Fibroblast of mammary gland (primary cell): Measurements from ENCODE around the gene GPRIN1.

Experiments
- DNase-seq: peaks from one replicate; pipeline ENCODE4 v3.0.0-alpha.2; 2010; ENCODE audit warnings: low read depth
- H3K4me3 ChIP-seq: 2 replicates; pipeline ENCODE4 v1.5.1; 2011; ENCODE audit warnings: low read depth, mild to moderate bottlenecking, low read length, moderate library complexity; ENCODE audit not compliant: control insufficient read depth
- TF ChIP-seq, protein P1 (sequence below): conservative IDR thresholded peaks from 2 replicates; pipeline ENCODE4 v1.5.1; 2011; ENCODE audit warnings: low read depth, low read length, inconsistent platforms; ENCODE audit not compliant: control insufficient read depth, insufficient read depth

GPRIN1 gene

DNA sequence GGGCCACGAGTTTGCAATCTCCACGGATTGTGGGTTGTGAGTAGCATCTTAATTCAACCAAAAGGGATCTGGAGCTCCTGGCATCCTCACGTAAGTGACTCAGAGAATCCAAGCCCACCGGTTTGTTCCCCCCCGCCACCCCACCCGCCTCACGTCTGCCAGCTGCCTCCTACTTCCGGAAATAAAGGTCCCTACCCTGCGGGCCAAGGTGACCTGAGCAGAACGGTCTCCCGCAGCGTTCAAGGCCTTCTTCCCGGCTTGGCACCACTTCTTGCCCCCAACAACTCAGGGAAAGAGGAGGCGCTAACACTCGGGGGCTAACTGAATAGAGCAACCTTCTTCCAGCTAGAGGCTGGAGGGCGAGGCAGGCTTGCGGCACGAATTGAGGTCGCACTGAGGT, 8.8 kb upstream of the GPRIN1 start:
- DNase-seq: no peak
- TF ChIP-seq, protein P1, sequence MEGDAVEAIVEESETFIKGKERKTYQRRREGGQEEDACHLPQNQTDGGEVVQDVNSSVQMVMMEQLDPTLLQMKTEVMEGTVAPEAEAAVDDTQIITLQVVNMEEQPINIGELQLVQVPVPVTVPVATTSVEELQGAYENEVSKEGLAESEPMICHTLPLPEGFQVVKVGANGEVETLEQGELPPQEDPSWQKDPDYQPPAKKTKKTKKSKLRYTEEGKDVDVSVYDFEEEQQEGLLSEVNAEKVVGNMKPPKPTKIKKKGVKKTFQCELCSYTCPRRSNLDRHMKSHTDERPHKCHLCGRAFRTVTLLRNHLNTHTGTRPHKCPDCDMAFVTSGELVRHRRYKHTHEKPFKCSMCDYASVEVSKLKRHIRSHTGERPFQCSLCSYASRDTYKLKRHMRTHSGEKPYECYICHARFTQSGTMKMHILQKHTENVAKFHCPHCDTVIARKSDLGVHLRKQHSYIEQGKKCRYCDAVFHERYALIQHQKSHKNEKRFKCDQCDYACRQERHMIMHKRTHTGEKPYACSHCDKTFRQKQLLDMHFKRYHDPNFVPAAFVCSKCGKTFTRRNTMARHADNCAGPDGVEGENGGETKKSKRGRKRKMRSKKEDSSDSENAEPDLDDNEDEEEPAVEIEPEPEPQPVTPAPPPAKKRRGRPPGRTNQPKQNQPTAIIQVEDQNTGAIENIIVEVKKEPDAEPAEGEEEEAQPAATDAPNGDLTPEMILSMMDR: no peak
- H3K4me3 ChIP-seq: no peak overlapping the region

DNA sequence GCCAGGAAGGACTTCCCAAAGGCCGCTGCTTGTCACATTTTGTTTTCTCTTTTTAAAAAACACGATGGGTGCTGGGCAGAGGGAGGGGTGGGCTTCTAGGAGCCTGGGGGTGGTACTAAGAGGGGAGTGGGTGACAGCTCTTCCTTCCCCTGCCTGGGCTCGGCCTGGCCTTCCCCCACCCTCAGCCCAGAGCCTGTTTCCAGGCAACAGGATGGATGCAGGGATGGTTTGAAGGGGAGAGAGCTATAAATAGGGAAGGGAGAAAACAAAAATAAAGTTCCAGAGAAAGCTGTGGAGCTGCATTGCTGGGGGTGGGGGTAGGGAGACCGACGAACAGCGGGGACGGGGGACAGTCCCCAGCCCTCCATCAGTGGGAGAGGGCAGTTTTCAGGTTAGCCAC, 6.6 kb upstream of the GPRIN1 start:
- H3K4me3 ChIP-seq: no peak overlapping the region
- TF ChIP-seq, protein P1: no peak
- DNase-seq: no peak

DNA sequence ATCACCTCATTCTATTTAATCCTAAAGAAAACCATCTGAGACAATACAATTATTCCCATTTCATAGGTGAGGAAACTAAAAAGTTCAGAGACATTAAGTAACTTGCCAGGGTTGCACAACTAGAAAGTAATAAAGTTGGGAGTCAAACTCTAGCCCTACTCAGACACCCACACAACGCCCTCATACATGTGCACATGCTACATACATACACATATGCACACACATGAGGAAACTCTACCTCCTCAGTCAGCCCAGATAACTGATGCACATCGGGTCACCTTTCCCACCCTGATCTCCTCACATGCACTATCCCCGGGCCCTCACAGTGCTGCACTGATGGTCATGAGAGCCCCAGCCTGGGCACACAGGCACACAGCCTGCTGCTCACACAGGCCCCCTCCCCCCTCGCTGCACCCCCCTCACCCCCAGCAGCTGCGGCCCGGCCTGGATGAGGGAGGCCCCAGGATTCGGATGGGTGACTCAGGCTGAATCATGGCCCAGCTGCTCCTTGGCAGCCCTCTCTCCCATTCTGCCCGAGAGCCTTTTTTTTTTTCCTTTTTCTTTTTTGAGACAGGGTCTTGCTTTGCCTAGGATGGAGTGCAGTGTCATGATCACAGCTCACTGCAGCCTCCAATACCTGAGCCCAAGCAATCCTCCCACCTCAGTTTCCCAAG, 5.0 kb upstream of the GPRIN1 start:
- TF ChIP-seq, protein P1: no peak
- DNase-seq: peak; percentile 77
- H3K4me3 ChIP-seq: no peak overlapping the region

DNA sequence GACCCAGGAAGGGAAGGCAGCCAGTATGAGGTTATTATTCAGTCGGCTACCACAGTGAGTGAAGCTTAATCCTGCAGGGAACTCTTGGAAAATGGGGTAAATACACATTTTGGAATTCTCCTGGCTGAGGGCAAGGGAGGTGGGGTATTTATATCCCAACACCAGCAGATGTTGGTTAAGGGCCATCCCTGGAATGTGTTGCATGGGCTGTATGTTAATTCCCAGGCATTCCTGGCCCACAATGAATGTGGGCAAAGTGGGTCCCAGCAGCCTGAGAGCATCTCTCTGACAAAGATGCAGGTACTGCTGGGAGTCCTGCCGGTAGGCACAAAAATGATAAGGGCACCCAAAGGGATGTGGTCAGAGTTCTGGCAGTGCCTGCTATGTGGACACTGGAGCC, 2.9 kb upstream of the GPRIN1 start:
- no peak overlapping the region for H3K4me3 ChIP-seq
- no peak for DNase-seq
- TF ChIP-seq, protein P1: no peak

DNA sequence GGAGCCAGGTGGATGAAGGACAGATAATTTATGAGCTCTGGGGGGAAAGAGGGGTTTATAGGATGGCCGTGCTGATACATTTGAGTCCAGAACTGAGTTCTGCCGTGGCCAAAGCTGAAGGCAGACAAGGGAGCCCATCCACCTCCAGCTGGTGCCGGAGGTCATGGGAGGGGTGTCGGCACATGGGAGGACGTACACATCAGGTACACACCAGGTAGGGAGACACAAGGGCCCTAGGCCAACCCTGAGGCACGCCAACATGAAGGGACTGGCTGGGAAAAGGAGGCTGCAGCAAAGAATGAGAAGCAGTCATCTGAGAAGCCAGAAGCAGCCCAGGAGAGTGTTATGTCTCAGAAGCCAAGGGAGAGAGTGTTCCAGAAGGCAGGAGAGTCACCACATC, 2.1 kb upstream of the GPRIN1 start:
- no peak for DNase-seq
- H3K4me3 ChIP-seq: no peak overlapping the region
- TF ChIP-seq, protein P1: no peak

DNA sequence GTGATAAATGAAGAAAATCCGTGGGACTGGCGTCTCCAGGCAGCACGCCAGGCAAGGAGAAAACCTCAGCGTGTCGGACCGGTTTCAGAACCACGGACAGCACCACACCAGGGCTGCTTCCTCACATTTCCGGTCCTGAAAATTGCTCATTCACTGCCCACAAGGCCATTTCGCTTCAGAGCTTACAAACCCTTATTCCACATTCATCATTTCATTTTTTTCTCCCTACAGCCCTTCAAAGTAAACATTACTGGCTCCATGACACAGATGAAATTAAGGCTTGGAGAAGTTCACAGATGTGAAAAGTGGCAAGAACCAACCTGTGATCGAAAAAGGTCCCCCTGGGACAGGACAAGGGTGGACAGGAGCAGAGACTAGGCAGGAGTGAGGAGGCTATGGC, 1.5 kb upstream of the GPRIN1 start:
- DNase-seq: peak; percentile 85
- TF ChIP-seq, protein P1: no peak
- H3K4me3 ChIP-seq: no peak overlapping the region

DNA sequence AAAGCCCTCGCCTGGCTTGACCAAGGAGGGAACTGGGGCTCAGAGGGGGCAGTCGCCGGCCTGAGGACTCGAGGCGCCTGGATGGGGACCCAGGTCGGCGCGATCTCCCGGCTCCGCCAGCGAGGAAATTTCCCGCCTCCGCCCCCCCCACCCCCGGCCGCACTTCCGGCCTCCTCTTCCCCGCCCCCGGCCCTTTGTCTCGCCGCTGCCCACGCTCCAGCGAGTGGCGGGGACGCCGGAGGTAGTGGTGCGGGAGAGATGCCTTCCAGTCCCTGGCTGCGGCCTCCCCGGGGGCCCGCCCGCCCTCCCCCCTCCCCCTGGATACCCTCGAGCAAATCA, 448 bp upstream of the GPRIN1 start:
- DNase-seq: no peak
- TF ChIP-seq, protein P1: no peak
- peak overlapping the region; percentile 55 for H3K4me3 ChIP-seq
